GM23248 (cell line): ENCODE results near the gene MKI67.

ENCODE experiments used
- EZH2 ChIP-seq: fragments of 200-600 bp; sonication (generic); IDR thresholded peaks from 2 replicates; pipeline ENCODE4 v1.6.1; 2018; ENCODE audit warnings: antibody characterized with exemption, mild to moderate bottlenecking; ENCODE audit not compliant: insufficient read depth, poor library complexity, severe bottlenecking
- EZH2phosphoT487 ChIP-seq: fragments of 200-600 bp; sonication (generic); IDR thresholded peaks from 2 replicates; pipeline ENCODE4 v1.6.1; 2018; ENCODE audit warnings: antibody characterized with exemption, moderate library complexity, mild to moderate bottlenecking, low read depth; ENCODE audit not compliant: insufficient read depth

- TF ChIP-seq EZH2 (no peak), EZH2phosphoT487 (no peak)
Measured at GRCh38 chr10:128064108-128064969, 61.9 kb downstream of the MKI67 start.
